Caki2 (cell line): ENCODE results near the gene PDZD7. TPM values are rescaled to one million over a fixed set of nuclear protein-coding genes. Genes with fewer than 3 reads are reported as not detected.

Source experiments
- DNase-seq: peaks from one replicate; pipeline ENCODE4 v3.0.0-alpha.2; 2015; ENCODE audit warnings: low read depth
- in situ Hi-C: cut with HindIII; loops from 2 replicates; pipeline ENCODE4 v1.10.0; 2016; ENCODE audit warnings: low sequenced_read_pairs, low pct_unique_long_range_greater_than_20kb, mixed read lengths
- total RNA-seq: library from RNA; depleted of rRNA; stranded (reverse); fragments of >200 nt; shearing (Covaris generic); gene quantifications from 2 replicates; pipeline ENCODE4 v1.2.3, GENCODE V29; 2014; ENCODE audit warnings: low replicate concordance; rRNA removed

PDZD7 gene
- total RNA-seq, 1 experiment from 2014 or later: 0.51 TPM

- in situ Hi-C loops: no loop called here
- DNase-seq: no peak
Observed at GRCh38 chr10:100966887-100967286, 64.0 kb downstream of the PDZD7 start.

GRCh38 chr10:100965820-100966219 is 65.1 kb downstream of the PDZD7 start:
- in situ Hi-C loops: no loop called here
- no peak for DNase-seq

GRCh38 chr10:100963826-100964225 is 67.1 kb downstream of the PDZD7 start:
- in situ Hi-C loops: no loop called here
- DNase-seq: no peak

- in situ Hi-C loops: no loop called here
- no peak for DNase-seq
Observed at GRCh38 chr10:100962351-100963080, 68.4 kb downstream of the PDZD7 start.

GRCh38 chr10:100960251-100960650 is 70.7 kb downstream of the PDZD7 start:
- in situ Hi-C loops: no loop called here

More at GRCh38 chr10:100960251-100960650, 70.7 kb downstream of the PDZD7 start:
- DNase-seq: no peak

Other genes starting within 250 kb of the PDZD7 start
- gene SLF2, start 118.2 kb downstream of the PDZD7 start, total RNA-seq: 8.1 and 8.9 TPM in 2 replicates
- gene SEMA4G, start 61.6 kb downstream of the PDZD7 start, total RNA-seq: 0.96 and 6.6 TPM in 2 replicates
- 123 and 128 TPM in 2 replicates for gene MRPL43, start 43.6 kb downstream of the PDZD7 start, total RNA-seq
- 5.2 and 10.7 TPM in 2 replicates for gene TWNK, start 43.6 kb downstream of the PDZD7 start, total RNA-seq
- gene LZTS2, start 31.3 kb downstream of the PDZD7 start, total RNA-seq: 35.5 and 37.2 TPM in 2 replicates
- gene SFXN3, start 105 bp upstream of the PDZD7 start, total RNA-seq: 46.5 and 48.4 TPM in 2 replicates
- gene KAZALD1, start 30.9 kb upstream of the PDZD7 start, total RNA-seq: 35.4 and 44.5 TPM in 2 replicates
- gene TLX1, start 100.2 kb upstream of the PDZD7 start, total RNA-seq: not detected in 2 replicates
- not detected in 2 replicates for gene LBX1, start 198.3 kb upstream of the PDZD7 start, total RNA-seq